Measurements from ENCODE around the gene KLC1.
A peak's percentile ranks its signal among the peaks of the same experiment; 100 is the strongest.

Gene KLC1

DNA sequence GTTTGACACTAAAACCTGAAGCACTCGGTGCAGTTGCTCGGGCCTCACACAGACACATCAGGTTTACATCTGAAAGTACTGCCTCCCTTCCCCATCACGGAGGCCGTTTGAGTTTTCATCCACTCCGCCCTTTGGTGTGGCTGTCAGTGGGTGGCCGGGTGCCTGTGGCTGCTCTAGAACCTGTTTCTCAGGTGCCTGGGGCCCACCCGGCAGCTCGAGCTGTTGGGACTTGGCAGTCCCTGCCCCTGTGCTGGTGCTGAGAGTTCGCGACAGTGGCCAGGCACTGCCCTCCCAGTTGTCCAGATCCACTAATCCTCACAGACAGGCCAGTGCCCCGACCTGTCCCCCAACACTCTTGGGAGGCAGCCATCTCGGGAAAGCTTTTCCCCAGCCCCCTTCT is 63.9 kb downstream of the KLC1 start:
- no peak for TF ChIP-seq TEAD4 (IDR thresholded peaks at IDR 0.05)
- 0 out of 2 replicates have a peak, but pooled peaks have one; percentile 11 for TF ChIP-seq ZBTB7A (IDR thresholded peaks at IDR 0.05; ENCODE audit: low read depth)
- TF ChIP-seq NFIC (IDR thresholded peaks at IDR 0.05): peak; percentile 21; the same call in 1 of the 2 replicates

DNA sequence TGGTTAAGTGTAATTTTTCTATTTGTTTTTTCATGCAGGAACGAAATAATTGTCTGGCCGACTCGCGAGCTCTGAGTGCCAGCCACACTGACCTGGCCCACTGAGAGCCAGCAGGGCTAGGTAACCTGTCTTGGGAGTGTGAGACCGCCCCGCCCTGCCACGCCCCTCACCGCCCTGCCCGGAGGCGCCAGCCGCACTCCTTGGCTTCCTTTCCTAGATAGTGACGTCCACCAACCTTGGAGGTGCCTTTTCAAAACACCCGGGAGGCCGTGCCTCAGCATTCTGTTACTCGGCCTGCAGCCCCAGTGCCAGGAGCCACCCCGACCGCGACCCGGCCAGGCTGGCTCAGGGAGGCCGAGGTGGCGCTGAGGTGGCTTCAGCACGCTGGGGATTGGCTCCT is 64.5 kb downstream of the KLC1 start:
- TF ChIP-seq NFIC (IDR thresholded peaks at IDR 0.05) (peak; percentile 16; the same call in 1 of the 2 replicates), RAD21 (IDR thresholded peaks at IDR 0.05; ENCODE audit: low read depth) (peak; percentile 10; the same call in 1 of the 2 replicates), TCF12 (IDR thresholded peaks at IDR 0.05; ENCODE audit: low read depth) (no peak), TAF1 (IDR thresholded peaks at IDR 0.05; ENCODE audit: low read depth) (no peak), TEAD4 (IDR thresholded peaks at IDR 0.05) (peak; percentile 20; the same call in 1 of the 2 replicates), ZBTB7A (IDR thresholded peaks at IDR 0.05; ENCODE audit: low read depth) (0 out of 2 replicates have a peak, but pooled peaks have one; percentile 6), CEBPB (IDR thresholded peaks at IDR 0.05) (no peak), EP300 (IDR thresholded peaks at IDR 0.05; ENCODE audit: borderline replicate concordance) (no peak)
- TF ChIP-seq, protein P1, sequence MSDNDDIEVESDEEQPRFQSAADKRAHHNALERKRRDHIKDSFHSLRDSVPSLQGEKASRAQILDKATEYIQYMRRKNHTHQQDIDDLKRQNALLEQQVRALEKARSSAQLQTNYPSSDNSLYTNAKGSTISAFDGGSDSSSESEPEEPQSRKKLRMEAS (IDR thresholded peaks at IDR 0.05): peak; percentile 47
- TF ChIP-seq, protein P2, sequence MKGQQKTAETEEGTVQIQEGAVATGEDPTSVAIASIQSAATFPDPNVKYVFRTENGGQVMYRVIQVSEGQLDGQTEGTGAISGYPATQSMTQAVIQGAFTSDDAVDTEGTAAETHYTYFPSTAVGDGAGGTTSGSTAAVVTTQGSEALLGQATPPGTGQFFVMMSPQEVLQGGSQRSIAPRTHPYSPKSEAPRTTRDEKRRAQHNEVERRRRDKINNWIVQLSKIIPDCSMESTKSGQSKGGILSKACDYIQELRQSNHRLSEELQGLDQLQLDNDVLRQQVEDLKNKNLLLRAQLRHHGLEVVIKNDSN (IDR thresholded peaks at IDR 0.05): no peak

DNA sequence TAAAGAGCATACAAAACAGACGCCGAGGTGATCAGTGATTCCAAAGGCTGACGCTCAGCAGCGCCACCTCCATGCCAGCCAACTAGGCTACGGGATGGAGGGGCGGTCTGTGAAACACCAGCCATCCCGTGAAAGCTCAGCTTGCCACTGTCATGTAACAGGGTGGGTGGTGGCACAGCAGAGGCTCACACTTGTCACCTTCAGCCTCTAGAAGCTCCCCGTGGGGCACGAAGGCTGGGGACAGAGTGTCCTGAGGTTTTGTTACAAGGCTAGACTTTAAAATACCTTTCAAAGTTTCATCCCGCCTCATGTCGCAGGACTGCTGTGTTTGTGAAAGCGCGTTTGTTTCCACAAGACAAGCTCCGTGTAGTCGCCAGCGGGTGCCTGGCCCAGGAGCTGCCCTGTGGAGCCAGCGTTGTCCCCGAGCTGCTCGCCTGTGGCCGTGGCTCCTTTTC is 65.6 kb downstream of the KLC1 start:
- TF ChIP-seq EP300 (IDR thresholded peaks at IDR 0.05; ENCODE audit: borderline replicate concordance): no peak
- TF ChIP-seq FOXM1 (IDR thresholded peaks at IDR 0.05; ENCODE audit: borderline replicate concordance, low read depth): no peak
- no peak for TF ChIP-seq EGR1 (IDR thresholded peaks at IDR 0.05)
- no peak for TF ChIP-seq TEAD4 (IDR thresholded peaks at IDR 0.05)
- no peak for TF ChIP-seq TCF12 (IDR thresholded peaks at IDR 0.05; ENCODE audit: low read depth)
- no peak for TF ChIP-seq NFIC (IDR thresholded peaks at IDR 0.05)
- TF ChIP-seq, protein P3, sequence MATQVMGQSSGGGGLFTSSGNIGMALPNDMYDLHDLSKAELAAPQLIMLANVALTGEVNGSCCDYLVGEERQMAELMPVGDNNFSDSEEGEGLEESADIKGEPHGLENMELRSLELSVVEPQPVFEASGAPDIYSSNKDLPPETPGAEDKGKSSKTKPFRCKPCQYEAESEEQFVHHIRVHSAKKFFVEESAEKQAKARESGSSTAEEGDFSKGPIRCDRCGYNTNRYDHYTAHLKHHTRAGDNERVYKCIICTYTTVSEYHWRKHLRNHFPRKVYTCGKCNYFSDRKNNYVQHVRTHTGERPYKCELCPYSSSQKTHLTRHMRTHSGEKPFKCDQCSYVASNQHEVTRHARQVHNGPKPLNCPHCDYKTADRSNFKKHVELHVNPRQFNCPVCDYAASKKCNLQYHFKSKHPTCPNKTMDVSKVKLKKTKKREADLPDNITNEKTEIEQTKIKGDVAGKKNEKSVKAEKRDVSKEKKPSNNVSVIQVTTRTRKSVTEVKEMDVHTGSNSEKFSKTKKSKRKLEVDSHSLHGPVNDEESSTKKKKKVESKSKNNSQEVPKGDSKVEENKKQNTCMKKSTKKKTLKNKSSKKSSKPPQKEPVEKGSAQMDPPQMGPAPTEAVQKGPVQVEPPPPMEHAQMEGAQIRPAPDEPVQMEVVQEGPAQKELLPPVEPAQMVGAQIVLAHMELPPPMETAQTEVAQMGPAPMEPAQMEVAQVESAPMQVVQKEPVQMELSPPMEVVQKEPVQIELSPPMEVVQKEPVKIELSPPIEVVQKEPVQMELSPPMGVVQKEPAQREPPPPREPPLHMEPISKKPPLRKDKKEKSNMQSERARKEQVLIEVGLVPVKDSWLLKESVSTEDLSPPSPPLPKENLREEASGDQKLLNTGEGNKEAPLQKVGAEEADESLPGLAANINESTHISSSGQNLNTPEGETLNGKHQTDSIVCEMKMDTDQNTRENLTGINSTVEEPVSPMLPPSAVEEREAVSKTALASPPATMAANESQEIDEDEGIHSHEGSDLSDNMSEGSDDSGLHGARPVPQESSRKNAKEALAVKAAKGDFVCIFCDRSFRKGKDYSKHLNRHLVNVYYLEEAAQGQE (IDR thresholded peaks at IDR 0.05; ENCODE audit: low read depth): no peak
- TF ChIP-seq CEBPB (IDR thresholded peaks at IDR 0.05): no peak
- TF ChIP-seq, protein P1 (IDR thresholded peaks at IDR 0.05): no peak
- no peak for TF ChIP-seq RAD21 (IDR thresholded peaks at IDR 0.05; ENCODE audit: low read depth)

DNA sequence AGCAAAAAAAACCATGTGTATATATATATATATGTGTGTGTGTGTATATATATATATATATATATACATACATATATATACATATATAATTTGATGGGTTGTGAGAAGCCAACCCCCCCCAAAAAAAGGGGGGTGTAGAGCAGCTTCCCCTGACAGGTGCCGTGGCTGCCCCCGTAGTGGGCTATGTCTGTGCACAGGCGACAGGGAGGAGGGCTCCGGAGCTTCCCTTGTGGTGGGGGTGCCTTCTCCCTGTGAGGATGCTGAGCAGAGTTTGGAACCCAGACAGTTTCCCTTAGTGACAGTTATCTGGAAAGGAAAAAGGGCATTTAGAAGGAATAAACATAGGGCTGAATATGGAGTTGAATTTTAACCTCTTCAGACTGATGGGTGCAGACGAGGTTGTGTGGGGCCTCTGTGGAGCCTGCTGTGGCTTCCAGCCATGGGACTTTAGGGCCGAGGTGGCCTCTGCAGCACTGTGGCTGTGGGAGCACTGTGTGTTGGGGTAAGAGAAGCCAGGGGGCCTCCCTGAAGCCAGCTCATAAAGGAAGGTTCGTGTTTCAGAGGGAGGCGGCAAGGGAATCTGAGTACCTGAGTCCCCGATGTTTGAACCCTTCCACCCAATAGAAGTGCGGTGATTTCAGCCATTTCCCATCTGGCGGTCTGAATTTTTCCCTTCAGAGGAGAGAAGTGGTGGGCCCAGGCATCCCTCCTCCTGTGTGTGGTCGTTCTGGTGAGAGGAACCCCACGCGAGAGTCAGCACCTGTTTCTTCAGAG is 66.5 kb downstream of the KLC1 start:
- no peak for TF ChIP-seq CREB1 (IDR thresholded peaks at IDR 0.05; ENCODE audit: low read depth)

DNA sequence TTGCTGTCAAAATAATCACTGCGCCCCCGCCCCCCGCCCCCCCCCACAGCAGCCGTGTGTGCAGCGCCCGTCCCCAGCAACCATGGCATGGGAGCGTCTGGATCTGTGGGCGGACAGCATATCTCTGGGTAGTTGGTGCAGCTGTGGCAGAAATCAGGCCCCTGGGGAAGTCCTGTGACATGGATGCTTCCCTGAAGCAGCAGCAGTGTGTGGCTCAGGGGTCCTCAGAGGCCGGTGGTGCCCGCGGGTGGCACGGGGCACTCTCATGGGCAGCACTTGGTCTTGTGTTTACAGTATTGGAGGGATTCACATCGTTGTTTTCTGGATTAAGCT is 67.0 kb downstream of the KLC1 start:
- TF ChIP-seq TCF12 (IDR thresholded peaks at IDR 0.05; ENCODE audit: low read depth) (no peak), EGR1 (IDR thresholded peaks at IDR 0.05) (no peak), RAD21 (IDR thresholded peaks at IDR 0.05; ENCODE audit: low read depth) (no peak), NFIC (IDR thresholded peaks at IDR 0.05) (no peak), FOXM1 (IDR thresholded peaks at IDR 0.05; ENCODE audit: borderline replicate concordance, low read depth) (no peak), CEBPB (IDR thresholded peaks at IDR 0.05) (no peak), EP300 (IDR thresholded peaks at IDR 0.05; ENCODE audit: borderline replicate concordance) (no peak), TAF1 (IDR thresholded peaks at IDR 0.05; ENCODE audit: low read depth) (no peak), TEAD4 (IDR thresholded peaks at IDR 0.05) (no peak), CREB1 (IDR thresholded peaks at IDR 0.05; ENCODE audit: low read depth) (no peak), ZBTB7A (IDR thresholded peaks at IDR 0.05; ENCODE audit: low read depth) (no peak), YY1 (IDR thresholded peaks at IDR 0.05; ENCODE audit: low read depth) (no peak)
- TF ChIP-seq, protein P2 (IDR thresholded peaks at IDR 0.05): no peak
- TF ChIP-seq, protein P3 (IDR thresholded peaks at IDR 0.05; ENCODE audit: low read depth): no peak
- TF ChIP-seq, protein P1 (IDR thresholded peaks at IDR 0.05): no peak
